B cell (primary cell): ENCODE results near the gene NEURL2. TPM values are rescaled to one million over a fixed set of nuclear protein-coding genes. Genes with fewer than 3 reads are reported as not detected.

Source experiments
- ATAC-seq: fragments of 200-7000 bp; cut with Tn5 transposase; one replicate; pipeline ENCODE4 v1.10.0; 2021; ENCODE audit warnings: low read depth, mild to moderate bottlenecking, moderate number of reproducible peaks, moderate library complexity
- CTCF ChIA-PET: fragments of 350-600 bp; sonication (Branson Sonifier 250); formaldehyde crosslinking; loops from one replicate; lab custom pipeline; 2021; ENCODE audit warnings: antibody characterized with exemption, inconsistent platforms; lab: Charles Lee
- POLR2A ChIA-PET: fragments of 350-600 bp; sonication (Branson Sonifier 250); formaldehyde crosslinking; loops from one replicate; lab custom pipeline; 2021; ENCODE audit warnings: antibody characterized with exemption; lab: Charles Lee
- DNase-seq: peaks from one replicate; pipeline ENCODE4 v3.0.0; 2013
- H2AFZ ChIP-seq: 2 replicates; pipeline ENCODE4 v1.6.1; 2012; ENCODE audit warnings: mild to moderate bottlenecking, low read depth, low read length; ENCODE audit not compliant: insufficient read depth, poor library complexity, severe bottlenecking
- H3K27ac ChIP-seq, 2 donors: 1 replicate in 1 of 2; 2 replicates in 1 of 2; pipeline ENCODE4 v1.5.1; 2012 to 2013; ENCODE audit warnings: low read length in 2 of 2, mild to moderate bottlenecking in 2 of 2, moderate library complexity in 1 of 2
- H3K27me3 ChIP-seq, 4 experiments: fragments of 200-600 bp in 1 of 4; sonication (generic) in 1 of 4; replicated peaks in 1 of 4; 1 replicate in 2 of 4; 2 replicates in 2 of 4; pipeline versions ENCODE4 v1.6.1 to v1.7.0; 2013 to 2016; ENCODE audit warnings: low read length in 3 of 4, mild to moderate bottlenecking in 2 of 4, mixed read lengths in 1 of 4, moderate library complexity in 1 of 4; ENCODE audit not compliant: insufficient read depth in 4 of 4, control insufficient read depth in 3 of 4; ENCODE audit errors: control extremely low read depth in 1 of 4
- H3K36me3 ChIP-seq, 2 experiments: replicated peaks in 1 of 2; 1 replicate in 1 of 2; 2 replicates in 1 of 2; pipeline versions ENCODE4 v1.6.1 to v1.7.1; 2013; ENCODE audit warnings: low read length in 1 of 2; ENCODE audit not compliant: insufficient read depth in 2 of 2, control insufficient read depth in 1 of 2; ENCODE audit errors: control extremely low read depth in 1 of 2, extremely low read depth in 1 of 2
- H3K4me1 ChIP-seq, 2 donors: fragments of 200-600 bp in 1 of 2; sonication (generic) in 1 of 2; 1 replicate in 1 of 2; 2 replicates in 1 of 2; pipeline versions ENCODE4 v1.5.1 to v1.6.1; 2013 to 2017; ENCODE audit warnings: low read length in 2 of 2; ENCODE audit not compliant: control insufficient read depth in 2 of 2, insufficient read depth in 2 of 2
- H3K4me2 ChIP-seq: replicated peaks from 2 replicates; pipeline ENCODE3; 2012; ENCODE audit warnings: mild to moderate bottlenecking, low read depth, low read length; ENCODE audit not compliant: poor library complexity, severe bottlenecking
- H3K4me3 ChIP-seq, 5 experiments: fragments of 200-600 bp in 1 of 5; sonication (generic) in 1 of 5; 1 replicate in 3 of 5; 2 replicates in 2 of 5; pipeline versions ENCODE4 v1.5.1 to v1.7.0; 2011 to 2016; ENCODE audit warnings: low read length in 4 of 5, mild to moderate bottlenecking in 4 of 5, low read depth in 2 of 5, control low read depth in 1 of 5, moderate library complexity in 1 of 5; ENCODE audit not compliant: insufficient read depth in 1 of 5; ENCODE audit errors: control extremely low read depth in 1 of 5, extremely low read depth in 1 of 5
- H3K79me2 ChIP-seq: fragments of 200-600 bp; sonication (generic); one replicate; pipeline ENCODE4 v1.6.0; 2016; ENCODE audit warnings: low read length; ENCODE audit not compliant: control insufficient read depth, insufficient read depth
- H3K9ac ChIP-seq: fragments of 200-600 bp; sonication (generic); 2 replicates; pipeline ENCODE4 v1.6.1; 2017; ENCODE audit warnings: mild to moderate bottlenecking, low read length, moderate library complexity
- H3K9me3 ChIP-seq, 3 donors: one replicate each; pipeline versions ENCODE4 v1.6.1 to v1.7.1; 2013; ENCODE audit warnings: low read length in 2 of 3; ENCODE audit not compliant: control insufficient read depth in 2 of 3, insufficient read depth in 1 of 3; ENCODE audit errors: control extremely low read depth in 1 of 3
- H4K20me1 ChIP-seq: 2 replicates; pipeline ENCODE4 v1.6.0; 2012; ENCODE audit warnings: mild to moderate bottlenecking, low read length; ENCODE audit not compliant: insufficient read depth, control insufficient read depth, poor library complexity, severe bottlenecking
- H3K27ac Mint-ChIP-seq: one replicate; pipeline ENCODE4 v1.8.0; 2021; ENCODE audit warnings: mixed read lengths
- H3K27me3 Mint-ChIP-seq: one replicate; pipeline ENCODE4 v1.8.0; 2021; ENCODE audit warnings: mixed read lengths
- H3K4me1 Mint-ChIP-seq: one replicate; pipeline ENCODE4 v1.8.0; 2021; ENCODE audit warnings: mixed read lengths
- H3K4me3 Mint-ChIP-seq: one replicate; pipeline ENCODE4 v1.8.0; 2021; ENCODE audit warnings: mixed read lengths
- H3K9me3 Mint-ChIP-seq: one replicate; pipeline ENCODE4 v1.8.0; 2022; ENCODE audit warnings: mixed read lengths; ENCODE audit not compliant: insufficient read depth
- CTCF ChIP-seq: fragments of 200-600 bp; IDR thresholded peaks from one replicate; pipeline ENCODE4 v1.8.0; 2022; ENCODE audit warnings: antibody characterized with exemption, mild to moderate bottlenecking
- EZH2 ChIP-seq: IDR thresholded peaks from 2 replicates; pipeline ENCODE4 v1.6.1; 2012; ENCODE audit warnings: borderline replicate concordance, low read depth, mild to moderate bottlenecking, moderate library complexity, low read length; ENCODE audit not compliant: insufficient read depth, poor library complexity, severe bottlenecking
- WGBS: methylation state at CpG from one replicate; pipeline ENCODE4 v1.1.5; 2013; ENCODE audit warnings: missing lambda C conversion rate; ENCODE audit not compliant: insufficient coverage; 5-methylcytosine and 5-hydroxymethylcytosine counted together
- intact Hi-C: fragments of 100-400 bp; cut with micrococcal nuclease; formaldehyde crosslinking; loops from one replicate; pipeline ENCODE4 v1.10.0; 2022
- polyA plus RNA-seq: library from polyadenylated mRNA; depleted of rRNA; stranded (reverse); fragments of >200 nt; gene quantifications from 2 replicates; pipeline ENCODE4 v1.2.3, GENCODE V29; 2012
- total RNA-seq, 2 donors: library from RNA; stranded (reverse); fragments of 120-200 nt in 1 of 2; gene quantifications; 1 replicate in 1 of 2; 2 replicates in 1 of 2; pipeline versions ENCODE4 v1.2.3 to v1.2.4, GENCODE V29; 2013 to 2022

Gene NEURL2
- total and polyA plus RNA-seq, 2 donors (not counting 1 experiment from before 2014, with no cell fraction given): 3.3 to 5.4 TPM

DNA sequence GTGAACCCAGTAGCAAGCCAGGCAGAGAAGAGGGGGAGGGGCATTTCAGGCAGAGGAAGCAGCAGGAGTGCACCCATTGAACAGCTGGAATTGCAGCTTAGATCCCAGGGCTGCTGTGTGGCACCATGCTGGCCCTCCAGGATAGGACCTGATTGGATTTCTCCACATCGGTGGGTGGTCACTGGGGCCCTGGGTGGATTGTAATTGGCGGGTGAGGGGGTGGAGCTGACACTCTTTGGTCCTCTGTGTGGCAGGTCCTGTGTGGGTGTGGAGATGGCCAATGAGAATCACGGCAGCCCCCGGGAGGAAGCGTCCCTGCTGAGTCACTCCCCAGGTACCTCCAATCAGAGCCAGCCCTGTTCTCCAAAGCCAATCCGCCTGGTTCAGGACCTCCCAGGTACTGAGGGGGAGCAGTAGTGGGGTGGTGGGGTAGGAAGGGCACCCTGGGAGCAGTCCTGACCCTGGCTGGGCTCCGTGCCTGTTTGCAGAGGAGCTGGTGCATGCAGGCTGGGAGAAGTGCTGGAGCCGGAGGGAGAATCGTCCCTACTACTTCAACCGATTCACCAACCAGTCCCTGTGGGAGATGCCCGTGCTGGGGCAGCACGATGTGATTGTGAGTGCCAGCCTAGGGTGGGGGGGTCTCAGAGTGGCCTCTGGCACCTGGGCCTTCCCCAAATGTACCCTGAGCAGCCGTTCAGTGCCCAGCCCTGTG is 47.9 kb upstream of the NEURL2 start:
- H3K4me3 ChIP-seq: no peak overlapping the region
- Mint-ChIP-seq H3K4me3 (no peak overlapping the region), H3K4me1 (peaks cover 19% of the 10 kb centered on the region), H3K27me3 (no peaks in the 10 kb centered on the region), H3K9me3 (no peaks in the 10 kb centered on the region), H3K27ac (no peak overlapping the region)
- H3K79me2 ChIP-seq: peaks cover 47% of the 10 kb centered on the region
- H3K9ac ChIP-seq: no peak overlapping the region
- H3K9me3 ChIP-seq: no peaks in the 10 kb centered on the region
- peaks cover 0 to 64% of the 10 kb centered on the region in 2 experiments for H3K36me3 ChIP-seq
- peaks cover 4 to 10% of the 10 kb centered on the region in 2 donors for H3K4me1 ChIP-seq
- CTCF ChIA-PET: interaction anchor here (0.9 kb wide), 1 partner anchor 11 kb away, joined by 3 read pairs; no protein-coding TSS in a partner anchor
- no peak overlapping the region for H3K27ac ChIP-seq
- DNase-seq: no peak
- H3K27me3 ChIP-seq: no peaks in the 10 kb centered on the region
- POLR2A ChIA-PET: interaction anchor here (0.5 to 1.4 kb wide), 2 partner anchors 10 to 406 kb away, joined by 3 read pairs; no protein-coding TSS in a partner anchor
- peaks cover 29% of the 10 kb centered on the region for H4K20me1 ChIP-seq
- WGBS: 98% methylated on average over 6 of the region's 13 CpGs
- intact Hi-C loops: no loop called here
- H2AFZ ChIP-seq: no peak overlapping the region
- no peak overlapping the region for H3K4me2 ChIP-seq
- TF ChIP-seq CTCF (no peak), EZH2 (no peak)
- ATAC-seq: no peak

DNA sequence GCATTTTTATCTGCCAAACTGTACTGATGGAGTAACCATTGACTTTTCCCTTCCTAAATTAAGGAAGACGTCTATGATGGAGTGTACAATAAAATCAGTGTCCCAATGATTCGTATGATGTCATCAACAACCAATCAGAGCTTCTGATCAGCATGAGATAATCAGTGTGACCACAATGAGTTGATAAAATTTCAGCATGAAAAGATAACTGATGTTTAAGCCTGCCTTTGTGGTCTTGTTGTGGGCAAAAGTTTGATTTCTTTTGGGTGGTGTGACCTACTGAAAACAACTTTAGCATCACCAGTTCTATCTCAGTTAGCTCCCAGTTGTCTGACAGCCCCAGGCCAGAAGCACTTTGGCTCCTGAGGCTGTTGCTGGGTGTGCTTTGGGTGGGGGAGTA is 46.8 kb upstream of the NEURL2 start:
- DNase-seq: no peak
- Mint-ChIP-seq H3K4me3 (no peak overlapping the region), H3K9me3 (no peaks in the 10 kb centered on the region), H3K27ac (peak overlapping the region; percentile 67), H3K4me1 (peaks cover 28% of the 10 kb centered on the region), H3K27me3 (no peaks in the 10 kb centered on the region)
- Histone ChIP-seq H3K27me3 (no peaks in the 10 kb centered on the region), H4K20me1 (peaks cover 29% of the 10 kb centered on the region), H3K27ac (no peak overlapping the region), H3K4me1 (peaks cover 12 to 19% of the 10 kb centered on the region in 2 donors), H3K9me3 (no peaks in the 10 kb centered on the region), H2AFZ (no peak overlapping the region), H3K36me3 (peaks cover 0 to 53% of the 10 kb centered on the region in 2 experiments), H3K9ac (no peak overlapping the region), H3K79me2 (peaks cover 47% of the 10 kb centered on the region), H3K4me3 (no peak overlapping the region), H3K4me2 (no peak overlapping the region)
- intact Hi-C loops: no loop called here
- no peak for ATAC-seq
- ChIA-PET POLR2A (interaction anchor here (1.3 to 1.4 kb wide), 2 partner anchors 11 to 28 kb away, joined by 3 read pairs; no protein-coding TSS in a partner anchor), CTCF (interaction anchor here (2.3 kb wide), 1 partner anchor 139 kb away, joined by 5 read pairs; no protein-coding TSS in a partner anchor)
- WGBS: no CpG with 5 or more reads among the region's 2 CpGs
- TF ChIP-seq CTCF (no peak), EZH2 (no peak)
